MM.1S (cell line): ENCODE measurements around the gene SPINT4.
"Not testable (repeated sequence)": the region's sequence is repeated elsewhere in the genome, so short reads cannot be mapped to it uniquely, and the experiment has no call there.

Source experiments
- DNase-seq: peaks from one replicate; pipeline ENCODE4 v3.0.0-alpha.2; 2015
- H2AFZ ChIP-seq: fragments of 300-600 bp; sonication (generic); 2 replicates; pipeline ENCODE4 v1.6.0; 2016; ENCODE audit warnings: antibody characterized with exemption, low read length
- H3F3A ChIP-seq: fragments of 300-600 bp; sonication (generic); 2 replicates; pipeline ENCODE4 v1.6.1; 2016; ENCODE audit warnings: mild to moderate bottlenecking, antibody characterized with exemption, low read length, moderate library complexity, mixed read lengths; ENCODE audit not compliant: insufficient read depth
- H3K27ac ChIP-seq: fragments of 300-600 bp; sonication (generic); 2 replicates; pipeline ENCODE4 v1.5.1; 2016; ENCODE audit warnings: mild to moderate bottlenecking, low read length
- H3K27me3 ChIP-seq: fragments of 300-600 bp; sonication (generic); replicated peaks from 2 replicates; pipeline ENCODE4 v1.6.0; 2016; ENCODE audit warnings: low read length; ENCODE audit not compliant: insufficient read depth
- H3K36me3 ChIP-seq: fragments of 300-600 bp; sonication (generic); replicated peaks from 2 replicates; pipeline ENCODE4 v1.6.1; 2016; ENCODE audit warnings: mild to moderate bottlenecking, low read length, mixed read lengths; ENCODE audit not compliant: insufficient read depth
- H3K4me1 ChIP-seq: fragments of 300-600 bp; sonication (generic); 2 replicates; pipeline ENCODE4 v1.6.1; 2016; ENCODE audit warnings: low read length, mixed read lengths
- H3K4me2 ChIP-seq: fragments of 300-600 bp; sonication (generic); 2 replicates; pipeline ENCODE4 v1.6.0; 2016; ENCODE audit warnings: low read depth, low read length
- H3K4me3 ChIP-seq: fragments of 300-600 bp; sonication (generic); 2 replicates; pipeline ENCODE4 v1.5.1; 2016; ENCODE audit warnings: low read length, mixed read lengths
- H3K79me2 ChIP-seq: fragments of 300-600 bp; sonication (generic); 2 replicates; pipeline ENCODE4 v1.6.1; 2016; ENCODE audit warnings: mixed run types, low read length, mixed read lengths
- H3K9ac ChIP-seq: fragments of 300-600 bp; sonication (generic); 2 replicates; pipeline ENCODE4 v1.6.1; 2016; ENCODE audit warnings: low read length, mixed read lengths
- H3K9me2 ChIP-seq: fragments of 300-600 bp; sonication (generic); replicated peaks from 2 replicates; pipeline ENCODE4 v1.6.1; 2016; ENCODE audit warnings: mild to moderate bottlenecking, low read length, mixed read lengths; ENCODE audit not compliant: insufficient read depth
- H3K9me3 ChIP-seq: fragments of 300-600 bp; sonication (generic); replicated peaks from 2 replicates; pipeline ENCODE4 v1.6.1; 2016; ENCODE audit warnings: mild to moderate bottlenecking, low read length, mixed read lengths; ENCODE audit not compliant: insufficient read depth
- H4K20me1 ChIP-seq: fragments of 300-600 bp; sonication (generic); 2 replicates; pipeline ENCODE4 v1.6.1; 2016; ENCODE audit warnings: mild to moderate bottlenecking, low read length, moderate library complexity, mixed read lengths; ENCODE audit not compliant: insufficient read depth
- EZH2 ChIP-seq: fragments of 300-600 bp; sonication (generic); optimal IDR thresholded peaks from 2 replicates; pipeline ENCODE3; 2017; ENCODE audit warnings: low read depth, mild to moderate bottlenecking, antibody characterized with exemption, low read length, mixed read lengths
- EZH2phosphoT487 ChIP-seq: fragments of 300-600 bp; sonication (generic); IDR thresholded peaks from 2 replicates; pipeline ENCODE4 v1.6.1; 2018; ENCODE audit warnings: antibody characterized with exemption, low read length
- TF ChIP-seq, protein P1 (sequence below): fragments of 300-600 bp; sonication (generic); IDR thresholded peaks from 2 replicates; pipeline ENCODE4 v1.5.1; 2016; ENCODE audit warnings: antibody characterized with exemption, low read length, mixed read lengths

Gene SPINT4

DNA sequence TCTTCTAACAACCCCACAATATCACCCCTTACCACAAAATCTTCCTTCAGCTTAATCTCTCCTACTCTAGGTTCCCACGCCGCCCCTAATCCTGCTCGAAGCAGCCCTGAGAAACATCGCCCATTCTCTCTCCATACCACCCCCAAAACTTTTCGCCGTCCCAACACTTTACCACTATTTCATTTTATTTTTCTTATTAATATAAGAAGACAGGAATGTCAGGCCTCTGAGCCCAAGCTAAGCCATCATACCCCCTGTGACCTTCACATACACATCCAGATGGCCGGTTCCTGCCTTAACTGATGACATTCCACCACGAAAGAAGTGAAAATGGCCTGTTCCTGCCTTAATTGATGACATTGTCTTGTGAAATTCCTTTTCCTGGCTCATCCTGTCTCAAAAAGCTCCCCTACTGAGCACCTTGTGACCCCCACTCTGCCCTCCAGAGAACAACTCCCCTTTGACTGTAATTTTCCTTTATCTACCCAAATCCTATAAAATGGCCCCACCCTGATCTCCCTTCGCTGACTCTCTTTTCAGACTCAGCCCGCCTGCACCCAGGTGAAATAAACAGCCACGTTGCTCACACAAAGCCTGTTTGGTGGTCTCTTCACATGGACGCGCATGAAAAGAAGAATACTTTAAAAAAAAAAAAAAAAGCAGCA, 42.6 kb downstream of the SPINT4 start:
- not testable (repeated sequence) for H3K9ac ChIP-seq, H3K27ac ChIP-seq, H3K4me3 ChIP-seq, H3K4me1 ChIP-seq, DNase-seq, H3K36me3 ChIP-seq, H2AFZ ChIP-seq, H4K20me1 ChIP-seq, H3F3A ChIP-seq, H3K79me2 ChIP-seq, H3K4me2 ChIP-seq, H3K27me3 ChIP-seq, H3K9me2 ChIP-seq, H3K9me3 ChIP-seq

DNA sequence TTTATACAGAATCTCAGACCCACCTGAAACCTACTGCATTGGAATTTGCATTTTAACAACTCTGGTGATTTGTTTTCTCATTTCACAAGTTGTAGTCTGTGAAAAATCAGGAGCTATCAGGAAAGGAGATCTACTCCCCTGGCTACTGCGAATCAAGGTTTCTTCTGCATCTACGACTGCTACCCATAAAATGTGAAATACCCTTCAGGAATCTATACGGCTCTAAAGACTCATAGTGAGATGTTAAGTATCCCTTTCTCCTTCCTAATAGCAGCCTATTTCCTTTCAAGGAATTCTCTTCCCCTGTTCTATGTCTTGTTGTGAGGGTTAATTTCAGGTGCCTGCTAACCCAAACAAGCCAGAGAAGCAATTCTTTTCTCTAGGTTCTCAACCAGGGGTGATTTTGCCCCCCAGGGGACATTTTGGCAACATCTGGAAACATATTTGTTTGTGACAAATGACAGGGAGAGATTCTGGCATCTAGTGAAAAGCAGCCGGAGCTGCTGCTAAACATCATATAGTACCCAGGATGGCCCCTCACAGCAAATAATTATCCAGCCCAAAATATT, 43.2 kb downstream of the SPINT4 start:
- H3K27ac ChIP-seq: no peak overlapping the region
- no peak overlapping the region for H3K4me3 ChIP-seq
- DNase-seq: no peak
- H3K4me2 ChIP-seq: no peak overlapping the region
- no peaks in the 10 kb centered on the region for H3K4me1 ChIP-seq
- no peaks in the 10 kb centered on the region for H3K79me2 ChIP-seq
- H3F3A ChIP-seq: no peaks in the 10 kb centered on the region
- no peaks in the 10 kb centered on the region for H3K9me3 ChIP-seq
- H3K36me3 ChIP-seq: no peaks in the 10 kb centered on the region
- no peaks in the 10 kb centered on the region for H3K27me3 ChIP-seq
- TF ChIP-seq EZH2phosphoT487 (no peak), EZH2 (no peak)
- TF ChIP-seq, protein P1, sequence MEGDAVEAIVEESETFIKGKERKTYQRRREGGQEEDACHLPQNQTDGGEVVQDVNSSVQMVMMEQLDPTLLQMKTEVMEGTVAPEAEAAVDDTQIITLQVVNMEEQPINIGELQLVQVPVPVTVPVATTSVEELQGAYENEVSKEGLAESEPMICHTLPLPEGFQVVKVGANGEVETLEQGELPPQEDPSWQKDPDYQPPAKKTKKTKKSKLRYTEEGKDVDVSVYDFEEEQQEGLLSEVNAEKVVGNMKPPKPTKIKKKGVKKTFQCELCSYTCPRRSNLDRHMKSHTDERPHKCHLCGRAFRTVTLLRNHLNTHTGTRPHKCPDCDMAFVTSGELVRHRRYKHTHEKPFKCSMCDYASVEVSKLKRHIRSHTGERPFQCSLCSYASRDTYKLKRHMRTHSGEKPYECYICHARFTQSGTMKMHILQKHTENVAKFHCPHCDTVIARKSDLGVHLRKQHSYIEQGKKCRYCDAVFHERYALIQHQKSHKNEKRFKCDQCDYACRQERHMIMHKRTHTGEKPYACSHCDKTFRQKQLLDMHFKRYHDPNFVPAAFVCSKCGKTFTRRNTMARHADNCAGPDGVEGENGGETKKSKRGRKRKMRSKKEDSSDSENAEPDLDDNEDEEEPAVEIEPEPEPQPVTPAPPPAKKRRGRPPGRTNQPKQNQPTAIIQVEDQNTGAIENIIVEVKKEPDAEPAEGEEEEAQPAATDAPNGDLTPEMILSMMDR: no peak
- no peak overlapping the region for H3K9ac ChIP-seq
- no peaks in the 10 kb centered on the region for H4K20me1 ChIP-seq
- no peaks in the 10 kb centered on the region for H3K9me2 ChIP-seq
- H2AFZ ChIP-seq: no peak overlapping the region

DNA sequence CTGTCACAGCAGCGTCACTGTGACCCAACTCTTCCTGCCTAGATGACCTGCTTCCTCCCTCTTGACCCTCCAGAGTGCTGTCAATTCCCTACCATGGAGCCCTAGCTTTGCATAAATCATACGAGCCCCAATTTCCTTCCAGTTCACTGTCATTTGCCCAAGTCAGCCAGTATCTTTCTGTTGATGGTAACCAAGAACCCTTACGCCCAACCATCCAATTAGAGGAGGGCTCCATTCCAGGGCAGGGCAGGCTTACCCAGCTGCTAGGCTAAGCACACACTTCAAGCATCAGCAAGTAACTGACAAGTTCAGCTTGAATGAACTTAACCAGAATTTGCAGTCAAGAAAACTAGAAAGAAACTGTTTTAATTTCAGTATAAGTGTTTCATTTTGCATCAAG, 43.8 kb downstream of the SPINT4 start:
- no peaks in the 10 kb centered on the region for H3K79me2 ChIP-seq
- DNase-seq: no peak
- H2AFZ ChIP-seq: no peak overlapping the region
- no peaks in the 10 kb centered on the region for H3K4me1 ChIP-seq
- no peak overlapping the region for H3K27ac ChIP-seq
- no peaks in the 10 kb centered on the region for H3K27me3 ChIP-seq
- no peak overlapping the region for H3K9ac ChIP-seq
- H4K20me1 ChIP-seq: no peaks in the 10 kb centered on the region
- H3K36me3 ChIP-seq: no peaks in the 10 kb centered on the region
- no peaks in the 10 kb centered on the region for H3K9me2 ChIP-seq
- H3K4me2 ChIP-seq: no peak overlapping the region
- no peaks in the 10 kb centered on the region for H3K9me3 ChIP-seq
- no peaks in the 10 kb centered on the region for H3F3A ChIP-seq
- TF ChIP-seq EZH2phosphoT487 (no peak), EZH2 (no peak)
- TF ChIP-seq, protein P1: no peak
- H3K4me3 ChIP-seq: no peak overlapping the region

DNA sequence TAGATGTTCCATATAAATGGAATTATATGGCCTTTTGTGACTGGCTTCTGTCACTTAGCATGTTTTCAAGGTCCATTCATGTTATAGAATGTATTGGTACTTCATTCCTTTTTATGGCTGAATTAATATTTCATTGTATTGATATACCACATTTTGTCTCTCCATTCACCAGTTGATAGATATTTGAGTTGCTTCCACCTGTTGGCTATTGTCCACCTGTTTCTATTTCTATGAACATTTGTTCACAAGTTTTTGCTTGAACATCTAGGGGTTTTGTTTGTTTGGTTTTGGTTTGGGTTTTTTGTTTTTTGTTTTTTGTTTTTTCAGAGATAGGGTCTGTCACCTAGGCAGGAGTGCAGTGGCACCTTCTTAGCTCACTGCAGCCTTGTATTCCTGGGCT, 46.3 kb downstream of the SPINT4 start:
- no peak overlapping the region for H3K9ac ChIP-seq
- H2AFZ ChIP-seq: no peak overlapping the region
- DNase-seq: no peak
- no peaks in the 10 kb centered on the region for H3K9me3 ChIP-seq
- H3K27me3 ChIP-seq: no peaks in the 10 kb centered on the region
- H3K4me3 ChIP-seq: no peak overlapping the region
- H3K27ac ChIP-seq: no peak overlapping the region
- H3K4me1 ChIP-seq: no peaks in the 10 kb centered on the region
- no peak overlapping the region for H3K4me2 ChIP-seq
- H3K79me2 ChIP-seq: no peaks in the 10 kb centered on the region
- H3K9me2 ChIP-seq: no peaks in the 10 kb centered on the region
- no peaks in the 10 kb centered on the region for H3F3A ChIP-seq
- H4K20me1 ChIP-seq: no peaks in the 10 kb centered on the region
- no peaks in the 10 kb centered on the region for H3K36me3 ChIP-seq
- TF ChIP-seq EZH2phosphoT487 (no peak), EZH2 (no peak)
- TF ChIP-seq, protein P1: no peak
